Erythroblast (primary cell): ENCODE measurements around the gene ATP2A1.

Source experiments
- GATA1 ChIP-seq: IDR thresholded peaks from 2 replicates; pipeline ENCODE4 v1.6.1; 2011; ENCODE audit warnings: low read depth, mild to moderate bottlenecking, control low read depth, low read length, moderate library complexity
- POLR2A ChIP-seq: IDR thresholded peaks from 2 replicates; pipeline ENCODE4 v1.6.1; 2011; ENCODE audit warnings: mild to moderate bottlenecking, low read length

GRCh38 chr16:28830531-28830930 lies 47.8 kb upstream of the ATP2A1 start:
- TF ChIP-seq POLR2A (no peak), GATA1 (no peak)
